SK-N-SH treated with all-trans-retinoic acid at 6 μM for 48 hours (cell line): ENCODE data around the gene RGPD3.
"Not testable (repeated sequence)": the region's sequence is repeated elsewhere in the genome, so short reads cannot be mapped to it uniquely, and the experiment has no call there.

ENCODE experiments used
- TOX ChIP-seq: fragments of 250-450 bp; sonication (Bioruptor Pico); IDR thresholded peaks from 2 replicates; pipeline ENCODE4 v1.8.0; 2021; ENCODE audit warnings: mild to moderate bottlenecking, moderate library complexity, borderline replicate concordance
- TF ChIP-seq, protein P1 (sequence below): fragments of 250-450 bp; sonication (Bioruptor Pico); IDR thresholded peaks from 2 replicates; pipeline ENCODE4 v1.8.0; 2020; ENCODE audit warnings: mild to moderate bottlenecking, moderate library complexity, borderline replicate concordance

DNA sequence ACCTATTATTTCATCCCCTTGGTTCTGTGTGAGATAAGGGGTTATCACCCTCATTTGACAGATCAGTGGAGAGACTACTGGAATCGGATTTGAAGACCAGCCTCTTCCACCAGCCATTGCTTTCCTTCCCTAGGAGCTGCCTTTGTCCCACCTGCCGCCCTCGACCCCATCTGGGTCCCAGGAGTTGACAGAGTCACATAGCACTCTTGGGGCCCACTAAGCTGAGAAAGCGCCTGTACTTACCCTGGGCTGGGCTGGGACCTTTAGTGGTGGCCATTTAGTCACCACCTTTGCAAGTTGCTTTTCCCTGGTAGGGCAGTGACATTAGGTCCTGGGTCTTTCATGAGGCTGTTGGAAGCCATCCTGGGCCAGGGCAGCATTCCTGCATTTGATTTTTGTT, 36.6 kb upstream of the RGPD3 start:
- TF ChIP-seq, protein P1, sequence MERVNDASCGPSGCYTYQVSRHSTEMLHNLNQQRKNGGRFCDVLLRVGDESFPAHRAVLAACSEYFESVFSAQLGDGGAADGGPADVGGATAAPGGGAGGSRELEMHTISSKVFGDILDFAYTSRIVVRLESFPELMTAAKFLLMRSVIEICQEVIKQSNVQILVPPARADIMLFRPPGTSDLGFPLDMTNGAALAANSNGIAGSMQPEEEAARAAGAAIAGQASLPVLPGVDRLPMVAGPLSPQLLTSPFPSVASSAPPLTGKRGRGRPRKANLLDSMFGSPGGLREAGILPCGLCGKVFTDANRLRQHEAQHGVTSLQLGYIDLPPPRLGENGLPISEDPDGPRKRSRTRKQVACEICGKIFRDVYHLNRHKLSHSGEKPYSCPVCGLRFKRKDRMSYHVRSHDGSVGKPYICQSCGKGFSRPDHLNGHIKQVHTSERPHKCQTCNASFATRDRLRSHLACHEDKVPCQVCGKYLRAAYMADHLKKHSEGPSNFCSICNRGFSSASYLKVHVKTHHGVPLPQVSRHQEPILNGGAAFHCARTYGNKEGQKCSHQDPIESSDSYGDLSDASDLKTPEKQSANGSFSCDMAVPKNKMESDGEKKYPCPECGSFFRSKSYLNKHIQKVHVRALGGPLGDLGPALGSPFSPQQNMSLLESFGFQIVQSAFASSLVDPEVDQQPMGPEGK (CRISPR knock-in tag) = not testable (repeated sequence)
- not testable (repeated sequence) for TF ChIP-seq TOX (CRISPR knock-in tag)
